Psoas muscle (tissue), 8 donors: ENCODE measurements around the gene MAGI2. TPM values are rescaled to one million over a fixed set of nuclear protein-coding genes. Genes with fewer than 3 reads are reported as not detected.

Experiments used
- ATAC-seq, 4 donors: fragments of 200-7000 bp; cut with Tn5 transposase; one replicate each; pipeline ENCODE4 v1.9.1; 2020; ENCODE audit warnings: moderate library complexity in 3 of 4, mild to moderate bottlenecking in 2 of 4
- DNase-seq, 2 donors: peaks; one replicate each; pipeline ENCODE4 v3.0.0-alpha.2; 2020
- H3K27ac ChIP-seq: fragments of 200-600 bp; one replicate; pipeline ENCODE4 v1.8.0; 2022
- H3K27me3 ChIP-seq, 3 donors: fragments of 200-600 bp in 1 of 3; one replicate each; pipeline versions ENCODE4 v1.6.1 to v1.8.0; 2013 to 2022; ENCODE audit warnings: low read length in 2 of 3, mild to moderate bottlenecking in 2 of 3, moderate library complexity in 1 of 3; ENCODE audit not compliant: insufficient read depth in 3 of 3
- H3K36me3 ChIP-seq, 2 donors: fragments of 200-600 bp in 1 of 2; one replicate each; pipeline versions ENCODE4 v1.6.1 to v1.8.0; 2013 to 2022; ENCODE audit warnings: low read depth in 1 of 2, mild to moderate bottlenecking in 1 of 2, moderate library complexity in 1 of 2; ENCODE audit not compliant: insufficient read depth in 1 of 2
- H3K4me1 ChIP-seq: fragments of 200-600 bp; one replicate; pipeline ENCODE4 v1.8.0; 2022
- H3K4me3 ChIP-seq: fragments of 200-600 bp; one replicate; pipeline ENCODE4 v1.8.0; 2022; ENCODE audit warnings: mild to moderate bottlenecking
- H3K9me3 ChIP-seq: fragments of 200-600 bp; one replicate; pipeline ENCODE4 v1.8.0; 2022
- WGBS, 3 donors: extraction: QIAGEN DNeasy Blood & Tissue Kit; methylation state at CpG; one replicate each; pipeline versions ENCODE4 v1.1.6 to v1.1.7; 2013; 5-methylcytosine and 5-hydroxymethylcytosine counted together
- intact Hi-C, 2 donors: fragments of 100-400 bp; cut with DNase I; formaldehyde crosslinking; loops; one replicate each; pipeline versions ENCODE4 v1.11.0 to v1.14.2; 2022
- polyA plus RNA-seq, 3 donors: library from polyadenylated mRNA; stranded (reverse); fragments of 200-250 nt; gene quantifications; one replicate each; pipeline ENCODE4 v1.2.3, GENCODE V29; 2013
- total RNA-seq, 4 donors: library from RNA; stranded (reverse); fragmentation: NEBNext Ultra II Directional in 2 of 4; extraction: Animal tissue kit (Norgen Biotek cat#: 25700) in 2 of 4; gene quantifications; one replicate each; pipeline versions ENCODE4 v1.2.1 to v1.2.4, GENCODE V29; 2021 to 2023
- TF ChIP-seq, protein P1 (sequence below): fragments of 200-600 bp; IDR thresholded peaks from one replicate; pipeline ENCODE4 v1.8.0; 2022; ENCODE audit warnings: antibody characterized with exemption
- donor health status: healthy with polysubstance abuse.
- donor health status: DM: no; HTN: no; CAD: no; lungs with moderate emphysema.
- donor health status: Bipolar disorder and iron deficiency.
- donor health status: healthy.
- donor health status: DM: yes; HTN: yes; CAD: no.
- donor health status: DM: no; HTN: no; CAD: no.
- donor health status: DM: no; HTN: no; CAD: no.
- donor health status: DM: yes; HTN: yes; CAD: no.

Gene MAGI2
- total and polyA plus RNA-seq, 7 donors = 0.46 to 2.5 (median 1.4) TPM

- Histone ChIP-seq H3K4me3 (no peak overlapping the region), H3K4me1 (no peaks in the 10 kb centered on the region), H3K36me3 (no peaks in the 10 kb centered on the region), H3K27me3 (no peaks in the 10 kb centered on the region), H3K27ac (no peak overlapping the region), H3K9me3 (no peaks in the 10 kb centered on the region)
- DNase-seq = no peak
- intact Hi-C loops = no loop called here
- TF ChIP-seq, protein P1, sequence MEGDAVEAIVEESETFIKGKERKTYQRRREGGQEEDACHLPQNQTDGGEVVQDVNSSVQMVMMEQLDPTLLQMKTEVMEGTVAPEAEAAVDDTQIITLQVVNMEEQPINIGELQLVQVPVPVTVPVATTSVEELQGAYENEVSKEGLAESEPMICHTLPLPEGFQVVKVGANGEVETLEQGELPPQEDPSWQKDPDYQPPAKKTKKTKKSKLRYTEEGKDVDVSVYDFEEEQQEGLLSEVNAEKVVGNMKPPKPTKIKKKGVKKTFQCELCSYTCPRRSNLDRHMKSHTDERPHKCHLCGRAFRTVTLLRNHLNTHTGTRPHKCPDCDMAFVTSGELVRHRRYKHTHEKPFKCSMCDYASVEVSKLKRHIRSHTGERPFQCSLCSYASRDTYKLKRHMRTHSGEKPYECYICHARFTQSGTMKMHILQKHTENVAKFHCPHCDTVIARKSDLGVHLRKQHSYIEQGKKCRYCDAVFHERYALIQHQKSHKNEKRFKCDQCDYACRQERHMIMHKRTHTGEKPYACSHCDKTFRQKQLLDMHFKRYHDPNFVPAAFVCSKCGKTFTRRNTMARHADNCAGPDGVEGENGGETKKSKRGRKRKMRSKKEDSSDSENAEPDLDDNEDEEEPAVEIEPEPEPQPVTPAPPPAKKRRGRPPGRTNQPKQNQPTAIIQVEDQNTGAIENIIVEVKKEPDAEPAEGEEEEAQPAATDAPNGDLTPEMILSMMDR = no peak
- no peak for ATAC-seq
- WGBS, 3 donors = 86 to 95% (median 94%) methylated on average over 3 of the region's 3 CpGs
These were observed 741.4 kb downstream of the MAGI2 start for GRCh38 chr7:78712111-78712510.

- Histone ChIP-seq H3K9me3 (no peaks in the 10 kb centered on the region), H3K4me3 (no peak overlapping the region), H3K36me3 (no peaks in the 10 kb centered on the region), H3K4me1 (no peaks in the 10 kb centered on the region), H3K27ac (no peak overlapping the region), H3K27me3 (no peaks in the 10 kb centered on the region)
- WGBS, 3 donors = 87 to 100% (median 90%) methylated on average over 1 of the region's 1 CpG
- ATAC-seq = no peak
- intact Hi-C loops = no loop called here
- DNase-seq = no peak
- TF ChIP-seq, protein P1 = no peak
These were observed 743.8 kb downstream of the MAGI2 start for GRCh38 chr7:78709658-78710057.

GRCh38 chr7:78704504-78704903, 749.0 kb downstream of the MAGI2 start:
- no peak for DNase-seq
- 93 to 96% (median 95%) methylated on average over 3 of the region's 3 CpGs for WGBS, 3 donors
- Histone ChIP-seq H3K4me1 (peaks cover 11% of the 10 kb centered on the region), H3K4me3 (no peak overlapping the region), H3K36me3 (no peaks in the 10 kb centered on the region), H3K27me3 (no peaks in the 10 kb centered on the region), H3K9me3 (no peaks in the 10 kb centered on the region), H3K27ac (no peak overlapping the region)
- intact Hi-C loops = no loop called here
- TF ChIP-seq, protein P1 = no peak
- no peak for ATAC-seq

- intact Hi-C loops = no loop called here
- H3K4me1 ChIP-seq = peaks cover 11% of the 10 kb centered on the region
- H3K4me3 ChIP-seq = no peak overlapping the region
- H3K9me3 ChIP-seq = no peaks in the 10 kb centered on the region
- no peaks in the 10 kb centered on the region for H3K36me3 ChIP-seq
- no peak overlapping the region for H3K27ac ChIP-seq
- WGBS, 3 donors = 83 to 90% (median 87%) methylated on average over 2 of the region's 2 CpGs
- ATAC-seq (no peak), DNase-seq (no peak)
- no peaks in the 10 kb centered on the region for H3K27me3 ChIP-seq
- TF ChIP-seq, protein P1 = no peak
These were observed 750.1 kb downstream of the MAGI2 start for GRCh38 chr7:78703391-78703790.

DNA sequence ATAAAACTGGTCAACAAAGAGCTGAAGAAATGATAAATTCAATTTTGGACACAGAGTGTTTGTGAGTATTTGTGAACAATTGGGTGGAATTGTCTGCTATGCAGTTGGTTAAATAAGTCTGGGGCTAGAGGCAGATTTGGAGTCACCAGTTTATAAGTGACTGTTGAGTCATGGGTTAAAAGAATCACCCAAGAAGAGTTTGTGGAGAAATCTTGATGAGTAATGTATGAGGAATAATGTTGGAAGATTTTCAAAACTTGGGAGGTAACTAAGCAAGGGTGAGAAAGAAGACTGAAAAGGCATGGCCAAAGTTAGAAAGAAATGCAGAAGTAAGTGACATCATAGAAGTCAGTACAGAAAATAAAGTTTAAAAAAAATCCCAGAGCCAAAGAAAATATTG, 750.7 kb downstream of the MAGI2 start:
- TF ChIP-seq, protein P1 = no peak
- H3K4me1 ChIP-seq = peaks cover 11% of the 10 kb centered on the region
- peak overlapping the region; percentile 38 for H3K27ac ChIP-seq
- H3K4me3 ChIP-seq = no peak overlapping the region
- no peak for DNase-seq
- peak; percentile 77 to 97 (median 86) for ATAC-seq
- no peaks in the 10 kb centered on the region for H3K27me3 ChIP-seq
- H3K36me3 ChIP-seq = no peaks in the 10 kb centered on the region
- intact Hi-C loops = no loop called here
- H3K9me3 ChIP-seq = no peaks in the 10 kb centered on the region
